IMR-90 (cell line): ENCODE measurements around the gene SLC12A8. TPM values are rescaled to one million over a fixed set of nuclear protein-coding genes. Genes with fewer than 3 reads are reported as not detected.

Experiments
- ATAC-seq: fragments of 200-7000 bp; cut with Tn5 transposase; 2 replicates; pipeline ENCODE4 v1.9.1; 2020; ENCODE audit warnings: low read depth, mild to moderate bottlenecking, moderate library complexity
- BruUV-seq: library from RNA; stranded (reverse); fragments of 400-500 nt; replicated peaks from 2 replicates; lab custom pipeline; 2021; lab: Mats Ljungman, UMichigan
- CTCF ChIA-PET: fragments of 300-600 bp; formaldehyde crosslinking; extraction: SDS; loops from one replicate; lab custom pipeline; 2021; ENCODE audit warnings: antibody characterized with exemption; lab: Yijun Ruan, JAX
- POLR2A ChIA-PET: fragments of 300-600 bp; sonication (Branson Sonifier 250); formaldehyde crosslinking; loops from one replicate; lab custom pipeline; 2022; ENCODE audit warnings: antibody characterized with exemption; ENCODE audit not compliant: unreplicated experiment; lab: Charles Lee
- DNase-seq: peaks from one replicate; pipeline ENCODE4 v3.0.0; 2013
- H2AFZ ChIP-seq: replicated peaks from 2 replicates; pipeline ENCODE3; 2013; ENCODE audit warnings: low read length, mild to moderate bottlenecking; ENCODE audit not compliant: poor library complexity
- H2AK5ac ChIP-seq: 2 replicates; pipeline ENCODE4 v1.6.1; 2013; ENCODE audit warnings: low read depth, low read length, inconsistent platforms
- H2AK9ac ChIP-seq: replicated peaks from 2 replicates; pipeline ENCODE3; 2013; ENCODE audit warnings: mild to moderate bottlenecking, low read depth, low read length, moderate library complexity; ENCODE audit not compliant: poor library complexity
- H2BK120ac ChIP-seq: 2 replicates; pipeline ENCODE4 v1.6.1; 2013; ENCODE audit warnings: low read depth, low read length, inconsistent platforms
- H2BK15ac ChIP-seq: 3 replicates; pipeline ENCODE4 v1.6.1; 2013; ENCODE audit warnings: low read depth, low read length, inconsistent platforms
- H2BK20ac ChIP-seq: 2 replicates; pipeline ENCODE4 v1.6.1; 2013; ENCODE audit warnings: low read depth, mild to moderate bottlenecking, inconsistent platforms, low read length, moderate library complexity
- H2BK5ac ChIP-seq: 2 replicates; pipeline ENCODE4 v1.6.1; 2013; ENCODE audit warnings: mild to moderate bottlenecking, low read depth, low read length, inconsistent platforms; ENCODE audit not compliant: poor library complexity, severe bottlenecking
- H3K14ac ChIP-seq: replicated peaks from 2 replicates; pipeline ENCODE4 v1.6.1; 2013; ENCODE audit warnings: low read depth, low read length, inconsistent platforms
- H3K18ac ChIP-seq: 2 replicates; pipeline ENCODE4 v1.6.1; 2013; ENCODE audit warnings: low read depth, low read length, control low read depth
- H3K23ac ChIP-seq: 2 replicates; pipeline ENCODE4 v1.6.1; 2013; ENCODE audit warnings: low read depth, low read length, inconsistent platforms
- H3K27ac ChIP-seq: 2 replicates; pipeline ENCODE4 v1.5.1; 2013; ENCODE audit warnings: mild to moderate bottlenecking, control low read depth, low read length; ENCODE audit not compliant: insufficient read depth
- H3K27me3 ChIP-seq: 2 replicates; pipeline ENCODE4 v1.6.1; 2013; ENCODE audit warnings: low read length; ENCODE audit not compliant: control insufficient read depth, insufficient read depth
- H3K36me3 ChIP-seq: 2 replicates; pipeline ENCODE4 v1.6.1; 2013; ENCODE audit warnings: low read length, mixed read lengths; ENCODE audit not compliant: control insufficient read depth, insufficient read depth
- H3K4ac ChIP-seq: 2 replicates; pipeline ENCODE4 v1.6.1; 2013; ENCODE audit warnings: low read depth, low read length, inconsistent platforms
- H3K4me1 ChIP-seq: 2 replicates; pipeline ENCODE4 v1.6.1; 2013; ENCODE audit warnings: low read length, mixed read lengths; ENCODE audit not compliant: control insufficient read depth, insufficient read depth
- H3K4me2 ChIP-seq: 2 replicates; pipeline ENCODE4 v1.6.1; 2013; ENCODE audit warnings: low read depth, mild to moderate bottlenecking, control low read depth, low read length, moderate library complexity
- H3K4me3 ChIP-seq: 2 replicates; pipeline ENCODE4 v1.5.1; 2013; ENCODE audit warnings: low read depth, mild to moderate bottlenecking, control low read depth, low read length, moderate library complexity; ENCODE audit not compliant: insufficient read depth
- H3K56ac ChIP-seq: 2 replicates; pipeline ENCODE4 v1.6.1; 2013; ENCODE audit warnings: low read length, inconsistent platforms; ENCODE audit not compliant: insufficient read depth; ENCODE audit errors: extremely low read depth
- H3K79me1 ChIP-seq, 2 experiments: 2 replicates each; pipeline ENCODE4 v1.6.1; 2013; ENCODE audit warnings: low read length in 2 of 2, inconsistent platforms in 1 of 2, low read depth in 1 of 2
- H3K9ac ChIP-seq: 2 replicates; pipeline ENCODE4 v1.6.1; 2013; ENCODE audit warnings: low read depth, low read length, control low read depth
- H3K9me1 ChIP-seq: 2 replicates; pipeline ENCODE4 v1.6.1; 2013; ENCODE audit warnings: low read length, inconsistent platforms; ENCODE audit not compliant: insufficient read depth
- H3K9me3 ChIP-seq: 2 replicates; pipeline ENCODE4 v1.6.1; 2013; ENCODE audit warnings: low read length; ENCODE audit not compliant: control insufficient read depth, insufficient read depth
- H4K20me1 ChIP-seq: 2 replicates; pipeline ENCODE4 v1.6.1; 2013; ENCODE audit warnings: low read length, inconsistent platforms; ENCODE audit not compliant: insufficient read depth
- H4K5ac ChIP-seq: 2 replicates; pipeline ENCODE4 v1.6.1; 2013; ENCODE audit warnings: mild to moderate bottlenecking, low read depth, low read length, control low read depth
- H4K8ac ChIP-seq, 2 experiments: 2 replicates each; pipeline ENCODE4 v1.6.1; 2013; ENCODE audit warnings: low read depth in 2 of 2, low read length in 2 of 2, control low read depth in 1 of 2, inconsistent platforms in 1 of 2
- H4K91ac ChIP-seq: 2 replicates; pipeline ENCODE4 v1.6.1; 2013; ENCODE audit warnings: low read depth, low read length, inconsistent platforms; ENCODE audit not compliant: insufficient read depth
- BHLHE40 ChIP-seq: fragments of 150-350 bp; IDR thresholded peaks from 2 replicates; pipeline ENCODE4 v1.6.1; 2016; ENCODE audit warnings: mild to moderate bottlenecking, low read depth, low read length
- CEBPB ChIP-seq: IDR thresholded peaks from 2 replicates; pipeline ENCODE4 v1.6.1; 2012; ENCODE audit warnings: low read depth, low read length, improper control_type of control experiment
- CHD1 ChIP-seq: IDR thresholded peaks from 2 replicates; pipeline ENCODE4 v1.6.1; 2012; ENCODE audit warnings: low read depth, low read length, improper control_type of control experiment
- CTCF ChIP-seq: conservative IDR thresholded peaks from 2 replicates; pipeline ENCODE4 v1.5.1; 2012; ENCODE audit warnings: mild to moderate bottlenecking, low read depth, low read length, improper control_type of control experiment
- ELK1 ChIP-seq: fragments of 150-350 bp; IDR thresholded peaks from 2 replicates; pipeline ENCODE4 v1.6.1; 2016; ENCODE audit warnings: low read depth, mild to moderate bottlenecking, low read length, moderate library complexity, borderline replicate concordance
- FOS ChIP-seq: fragments of 150-350 bp; IDR thresholded peaks from 2 replicates; pipeline ENCODE4 v1.6.1; 2016; ENCODE audit warnings: low read depth, low read length
- MAFK ChIP-seq: IDR thresholded peaks from 2 replicates; pipeline ENCODE4 v1.6.1; 2012; ENCODE audit warnings: low read depth, low read length, improper control_type of control experiment
- MAZ ChIP-seq: IDR thresholded peaks from 2 replicates; pipeline ENCODE4 v1.6.1; 2012; ENCODE audit warnings: low read depth, mild to moderate bottlenecking, low read length, improper control_type of control experiment, moderate library complexity, borderline replicate concordance
- MXI1 ChIP-seq: IDR thresholded peaks from 2 replicates; pipeline ENCODE4 v1.6.1; 2012; ENCODE audit warnings: low read depth, mild to moderate bottlenecking, low read length, moderate library complexity, borderline replicate concordance
- NFE2L2 ChIP-seq: fragments of 150-350 bp; IDR thresholded peaks from 2 replicates; pipeline ENCODE4 v1.6.1; 2016; ENCODE audit warnings: low read depth, mild to moderate bottlenecking, low read length
- POLR2A ChIP-seq: IDR thresholded peaks from 2 replicates; pipeline ENCODE4 v1.6.1; 2012; ENCODE audit warnings: mild to moderate bottlenecking, low read depth, low read length
- RAD21 ChIP-seq: IDR thresholded peaks from 2 replicates; pipeline ENCODE4 v1.6.1; 2012; ENCODE audit warnings: low read length, improper control_type of control experiment
- RCOR1 ChIP-seq: IDR thresholded peaks from 2 replicates; pipeline ENCODE4 v1.6.1; 2012; ENCODE audit warnings: mild to moderate bottlenecking, low read length, improper control_type of control experiment; ENCODE audit not compliant: insufficient replicate concordance
- RFX5 ChIP-seq: IDR thresholded peaks from 2 replicates; pipeline ENCODE4 v1.8.0; 2012; ENCODE audit warnings: low read depth, mild to moderate bottlenecking, low read length, moderate library complexity
- SMC3 ChIP-seq: fragments of 150-350 bp; IDR thresholded peaks from 2 replicates; pipeline ENCODE4 v1.6.1; 2016; ENCODE audit warnings: low read depth, mild to moderate bottlenecking, antibody characterized with exemption, low read length, moderate library complexity
- USF2 ChIP-seq: fragments of 150-350 bp; IDR thresholded peaks from 2 replicates; pipeline ENCODE4 v1.6.1; 2017; ENCODE audit warnings: mild to moderate bottlenecking, antibody characterized with exemption, low read length, low read depth
- WGBS, 2 experiments: methylation state at CpG; one replicate each; pipeline versions ENCODE4 v1.1.5 to v1.1.7; 2013; ENCODE audit warnings: missing lambda C conversion rate in 2 of 2; ENCODE audit not compliant: insufficient read length in 1 of 2; ENCODE audit errors: extremely low coverage in 2 of 2; 5-methylcytosine and 5-hydroxymethylcytosine counted together
- dilution Hi-C: fragments of 300-500 bp; cut with HindIII; formaldehyde crosslinking; loops from one replicate; pipeline ENCODE4 v1.14.3; 2018; ENCODE audit warnings: low sequenced_read_pairs; ENCODE audit not compliant: unreplicated experiment
- in situ Hi-C: fragments of 300-500 bp; cut with MboI; formaldehyde crosslinking; loops from 3 replicates; pipeline ENCODE4 v1.14.3; 2019; ENCODE audit warnings: low sequenced_read_pairs, inconsistent platforms, mixed read lengths
- intact Hi-C: fragments of 100-400 bp; cut with micrococcal nuclease; formaldehyde crosslinking; loops from 2 replicates; pipeline ENCODE4 v1.10.0; 2022
- polyA plus RNA-seq, 3 experiments: library from polyadenylated mRNA; depleted of rRNA; stranded (reverse); fragments of >200 nt; gene quantifications; 2 replicates each; pipeline ENCODE4 v1.2.3, GENCODE V29; 2012; ENCODE audit warnings: low replicate concordance in 1 of 3
- total RNA-seq: library from RNA; depleted of rRNA; stranded (reverse); fragments of >200 nt; gene quantifications from 2 replicates; pipeline ENCODE4 v1.2.3, GENCODE V29; 2012

Gene SLC12A8
- total and polyA plus RNA-seq, 2 of the 4 experiments (the other 2 are of a cell fraction) = 2.2 to 4.3 TPM

- Histone ChIP-seq H3K18ac (no peak overlapping the region), H3K4me1 (peaks cover 13% of the 10 kb centered on the region; the same call in 1 of the 2 replicates), H3K79me1 (no peaks in the 10 kb centered on the region), H2AK5ac (no peak overlapping the region), H4K8ac (no peak overlapping the region), H3K4me2 (no peak overlapping the region), H2BK20ac (no peak overlapping the region), H2BK120ac (no peak overlapping the region), H3K9ac (no peak overlapping the region), H2AFZ (peak overlapping the region; percentile 33), H2BK5ac (no peak overlapping the region), H3K23ac (no peak overlapping the region), H3K27ac (no peak overlapping the region), H3K56ac (no peak overlapping the region), H3K36me3 (no peaks in the 10 kb centered on the region), H3K4ac (no peak overlapping the region), H3K4me3 (no peak overlapping the region), H2AK9ac (no peak overlapping the region), H2BK15ac (no peak overlapping the region), H3K27me3 (no peaks in the 10 kb centered on the region), H3K9me1 (no peaks in the 10 kb centered on the region; the same call in 1 of the 2 replicates), H4K5ac (no peak overlapping the region), H3K9me3 (no peaks in the 10 kb centered on the region; the same call in 1 of the 2 replicates), H4K20me1 (no peaks in the 10 kb centered on the region), H4K91ac (no peak overlapping the region), H3K14ac (no peak overlapping the region)
- ChIA-PET CTCF (no interaction called here), POLR2A (no interaction called here)
- no TSS peak for BruUV-seq
- TF ChIP-seq MAFK (no peak), CTCF (no peak), CHD1 (no peak), MXI1 (no peak), POLR2A (no peak), RAD21 (no peak), RCOR1 (no peak), SMC3 (no peak), MAZ (no peak), NFE2L2 (no peak), FOS (no peak), ELK1 (no peak), USF2 (no peak), RFX5 (no peak), BHLHE40 (no peak), CEBPB (no peak)
- no peak for DNase-seq
- in situ Hi-C loops = no loop called here
- ATAC-seq = no peak
- dilution Hi-C loops = no loop called here
- WGBS, 2 experiments = 90% methylated on average over 2 of the region's 5 CpGs; no CpG with 5 or more reads in 1 of the 2 experiments
- intact Hi-C loops = no loop called here
Observed at GRCh38 chr3:125187599-125187910, 25.0 kb downstream of the SLC12A8 start.
